Panc1 (cell line): Measurements from ENCODE around the gene GSC2.

ENCODE experiments used
- SIN3A ChIP-seq: IDR thresholded peaks from 2 replicates; pipeline ENCODE4 v1.6.1; 2012; ENCODE audit warnings: low read depth, mild to moderate bottlenecking, low read length, moderate library complexity, borderline replicate concordance; ENCODE audit not compliant: insufficient read depth
- TF ChIP-seq, protein P1 (sequence below): fragments of 450-650 bp; IDR thresholded peaks from 2 replicates; pipeline ENCODE4 v1.5.1; 2017; ENCODE audit warnings: mild to moderate bottlenecking

DNA sequence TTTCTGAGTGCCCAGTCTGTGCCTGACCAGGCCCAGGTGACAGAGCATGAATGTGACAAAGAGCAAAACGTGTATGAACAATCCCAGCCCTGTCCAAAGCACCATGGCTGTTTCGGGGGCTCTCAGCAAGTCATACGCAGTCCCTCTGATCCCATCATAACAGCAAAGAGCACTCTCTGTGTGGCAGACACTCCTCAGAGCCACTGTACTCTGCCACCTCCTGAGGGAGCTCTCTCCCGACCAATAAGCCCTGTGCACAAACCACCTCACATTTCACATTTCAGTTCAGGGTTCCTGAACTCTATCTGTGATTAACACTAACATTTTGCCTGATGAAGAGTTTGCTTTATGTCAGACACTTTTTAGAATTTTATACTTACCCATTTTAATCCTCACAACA is 34.5 kb downstream of the GSC2 start:
- TF ChIP-seq, protein P1, sequence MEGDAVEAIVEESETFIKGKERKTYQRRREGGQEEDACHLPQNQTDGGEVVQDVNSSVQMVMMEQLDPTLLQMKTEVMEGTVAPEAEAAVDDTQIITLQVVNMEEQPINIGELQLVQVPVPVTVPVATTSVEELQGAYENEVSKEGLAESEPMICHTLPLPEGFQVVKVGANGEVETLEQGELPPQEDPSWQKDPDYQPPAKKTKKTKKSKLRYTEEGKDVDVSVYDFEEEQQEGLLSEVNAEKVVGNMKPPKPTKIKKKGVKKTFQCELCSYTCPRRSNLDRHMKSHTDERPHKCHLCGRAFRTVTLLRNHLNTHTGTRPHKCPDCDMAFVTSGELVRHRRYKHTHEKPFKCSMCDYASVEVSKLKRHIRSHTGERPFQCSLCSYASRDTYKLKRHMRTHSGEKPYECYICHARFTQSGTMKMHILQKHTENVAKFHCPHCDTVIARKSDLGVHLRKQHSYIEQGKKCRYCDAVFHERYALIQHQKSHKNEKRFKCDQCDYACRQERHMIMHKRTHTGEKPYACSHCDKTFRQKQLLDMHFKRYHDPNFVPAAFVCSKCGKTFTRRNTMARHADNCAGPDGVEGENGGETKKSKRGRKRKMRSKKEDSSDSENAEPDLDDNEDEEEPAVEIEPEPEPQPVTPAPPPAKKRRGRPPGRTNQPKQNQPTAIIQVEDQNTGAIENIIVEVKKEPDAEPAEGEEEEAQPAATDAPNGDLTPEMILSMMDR = no peak
- TF ChIP-seq SIN3A = no peak
